BLaER1 (cell line): ENCODE data around the gene RANBP17.

Experiments
- H3K27ac ChIP-seq: shearing (Covaris generic); formaldehyde crosslinking; 2 replicates; pipeline ENCODE4 v1.8.1; 2022
- H3K27me3 ChIP-seq: shearing (Covaris generic); formaldehyde crosslinking; 2 replicates; pipeline ENCODE4 v1.8.1; 2022
- H3K36me3 ChIP-seq: shearing (Covaris generic); formaldehyde crosslinking; 2 replicates; pipeline ENCODE4 v1.8.1; 2022
- H3K4me1 ChIP-seq: shearing (Covaris generic); formaldehyde crosslinking; 2 replicates; pipeline ENCODE4 v1.8.1; 2022
- H3K4me2 ChIP-seq: shearing (Covaris generic); formaldehyde crosslinking; 2 replicates; pipeline ENCODE4 v1.8.1; 2022
- H3K4me3 ChIP-seq: shearing (Covaris generic); formaldehyde crosslinking; 2 replicates; pipeline ENCODE4 v1.8.1; 2022
- H3K9ac ChIP-seq: shearing (Covaris generic); formaldehyde crosslinking; 2 replicates; pipeline ENCODE4 v1.8.1; 2022
- H3K9me3 ChIP-seq: shearing (Covaris generic); formaldehyde crosslinking; 2 replicates; pipeline ENCODE4 v1.8.1; 2022
- H4K20me1 ChIP-seq: shearing (Covaris generic); formaldehyde crosslinking; 2 replicates; pipeline ENCODE4 v1.8.1; 2022
- Cebpa-rat ChIP-seq: shearing (Covaris generic); IDR thresholded peaks from 2 replicates; pipeline ENCODE4 v1.8.1; 2022

The RANBP17 gene

DNA sequence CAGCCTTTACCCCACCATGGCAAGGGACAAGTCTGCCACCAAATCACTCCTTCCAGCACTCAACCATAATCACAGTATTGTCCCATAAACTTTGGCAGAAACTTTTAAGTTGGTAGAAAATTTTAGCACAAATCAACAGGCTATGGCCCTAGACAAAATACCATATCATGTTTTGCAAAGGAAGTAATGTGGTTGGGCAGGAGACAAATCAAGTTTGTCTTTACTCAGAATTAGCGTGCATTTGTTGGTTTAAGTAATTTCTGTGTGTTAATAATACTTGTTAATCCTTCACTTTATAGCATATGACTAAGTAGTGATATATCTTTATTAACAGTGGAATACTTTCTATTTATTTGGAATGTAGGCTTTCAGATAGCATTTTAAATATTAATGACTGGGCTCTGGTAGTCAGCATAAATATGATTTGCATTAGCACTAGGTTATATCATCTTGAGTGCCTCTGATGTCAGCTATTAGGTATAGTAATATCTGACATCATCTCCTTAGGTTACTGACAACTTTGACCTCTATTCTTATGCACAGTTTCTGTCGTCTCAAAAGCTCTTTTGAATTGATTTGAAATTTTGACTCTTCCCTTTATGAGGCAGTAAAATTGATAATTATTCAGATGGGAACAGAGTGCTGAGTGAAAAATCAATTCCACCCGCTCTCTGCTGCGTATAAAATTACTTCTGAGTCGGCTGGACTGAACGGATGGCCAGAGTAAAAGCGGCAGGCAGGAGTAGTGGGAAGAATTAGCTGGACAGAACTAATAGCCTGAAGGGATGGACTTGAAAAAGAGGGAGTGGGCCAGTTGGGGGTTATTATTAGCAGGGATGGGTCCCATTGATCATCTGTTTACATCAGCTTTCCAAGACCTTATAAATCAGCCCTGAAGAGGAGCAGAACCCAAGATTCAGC lies 407.1 kb downstream of the RANBP17 start:
- 0 out of 2 replicates have a peak, but pooled peaks cover 5% of the 10 kb centered on the region for H3K4me1 ChIP-seq
- no peaks in the 10 kb centered on the region for H3K27me3 ChIP-seq
- H3K4me2 ChIP-seq: no peak overlapping the region
- no peaks in the 10 kb centered on the region for H3K36me3 ChIP-seq
- H3K9me3 ChIP-seq: no peaks in the 10 kb centered on the region
- no peak overlapping the region for H3K27ac ChIP-seq
- H3K9ac ChIP-seq: no peak overlapping the region
- no peak overlapping the region for H3K4me3 ChIP-seq
- no peak for TF ChIP-seq Cebpa-rat
- no peaks in the 10 kb centered on the region for H4K20me1 ChIP-seq

GRCh38 chr5:171269717-171270116 lies 407.9 kb downstream of the RANBP17 start:
- Histone ChIP-seq H3K4me3 (no peak overlapping the region), H3K9me3 (no peaks in the 10 kb centered on the region), H3K27ac (no peak overlapping the region), H3K27me3 (no peaks in the 10 kb centered on the region), H4K20me1 (no peaks in the 10 kb centered on the region), H3K4me1 (0 out of 2 replicates have a peak, but pooled peaks cover 5% of the 10 kb centered on the region), H3K9ac (no peak overlapping the region), H3K4me2 (no peak overlapping the region), H3K36me3 (no peaks in the 10 kb centered on the region)
- TF ChIP-seq Cebpa-rat: no peak

GRCh38 chr5:171270136-171270535 lies 408.3 kb downstream of the RANBP17 start:
- Histone ChIP-seq H3K27ac (no peak overlapping the region), H3K4me3 (no peak overlapping the region), H4K20me1 (no peaks in the 10 kb centered on the region), H3K27me3 (no peaks in the 10 kb centered on the region), H3K36me3 (no peaks in the 10 kb centered on the region), H3K4me1 (0 out of 2 replicates have a peak, but pooled peaks cover under 1% of the 10 kb centered on the region), H3K9ac (no peak overlapping the region), H3K9me3 (no peaks in the 10 kb centered on the region), H3K4me2 (no peak overlapping the region)
- no peak for TF ChIP-seq Cebpa-rat

GRCh38 chr5:171271798-171272197 lies 410.0 kb downstream of the RANBP17 start:
- Histone ChIP-seq H3K4me1 (no peaks in the 10 kb centered on the region), H3K27ac (no peak overlapping the region), H3K9me3 (no peaks in the 10 kb centered on the region), H4K20me1 (no peaks in the 10 kb centered on the region), H3K27me3 (no peaks in the 10 kb centered on the region), H3K36me3 (no peaks in the 10 kb centered on the region), H3K4me3 (no peak overlapping the region), H3K9ac (no peak overlapping the region), H3K4me2 (no peak overlapping the region)
- TF ChIP-seq Cebpa-rat: no peak

DNA sequence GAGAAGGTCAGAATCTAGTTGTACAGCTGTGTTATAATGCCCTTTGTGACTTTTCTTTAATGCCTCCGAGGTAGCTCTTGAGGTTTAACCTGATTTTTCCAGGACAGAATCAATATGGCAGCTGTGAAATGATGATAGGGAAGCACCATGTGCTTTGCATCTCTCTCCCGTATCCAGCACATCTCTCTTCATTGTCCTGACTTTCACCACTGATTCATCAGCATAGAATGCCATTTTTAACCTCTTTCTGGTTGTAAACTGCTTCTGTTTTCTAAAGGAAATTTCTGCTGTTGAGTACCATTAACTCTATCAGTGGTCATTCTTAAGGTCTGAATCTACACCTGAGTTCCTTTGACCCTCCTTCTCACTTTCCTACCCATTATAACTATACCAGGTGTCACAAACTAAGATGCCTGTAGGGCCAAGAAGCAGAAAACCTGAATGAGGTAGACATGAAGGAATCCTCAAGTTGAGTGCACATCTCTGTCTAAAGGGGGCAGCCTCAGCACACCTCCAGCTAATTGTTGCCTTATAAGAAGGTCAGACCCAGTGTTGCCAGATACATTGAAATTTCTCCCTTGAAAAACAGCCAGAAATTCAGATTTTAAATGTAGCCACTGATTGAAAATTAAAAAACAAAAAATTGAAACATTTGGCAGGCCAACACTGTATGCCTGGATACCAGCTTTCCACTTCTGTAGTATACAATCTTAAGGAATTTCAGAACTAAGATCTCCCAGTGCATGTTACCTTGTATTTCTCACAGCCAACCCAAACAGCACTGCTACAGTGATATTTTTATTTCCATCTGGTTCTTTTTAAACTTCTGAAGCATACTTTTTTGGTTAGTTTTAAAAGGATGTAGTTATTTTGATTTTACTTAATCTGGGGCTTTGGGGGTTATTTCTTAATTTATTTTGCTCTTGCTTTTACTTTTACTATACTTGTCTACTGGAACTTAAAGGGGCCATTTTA lies 411.5 kb downstream of the RANBP17 start:
- no peak overlapping the region for H3K9ac ChIP-seq
- H3K4me3 ChIP-seq: no peak overlapping the region
- no peaks in the 10 kb centered on the region for H3K9me3 ChIP-seq
- no peak overlapping the region for H3K4me2 ChIP-seq
- H3K27ac ChIP-seq: no peak overlapping the region
- no peaks in the 10 kb centered on the region for H3K4me1 ChIP-seq
- H3K27me3 ChIP-seq: no peaks in the 10 kb centered on the region
- no peaks in the 10 kb centered on the region for H4K20me1 ChIP-seq
- no peak for TF ChIP-seq Cebpa-rat
- no peaks in the 10 kb centered on the region for H3K36me3 ChIP-seq

GRCh38 chr5:171275841-171276544 lies 414.2 kb downstream of the RANBP17 start:
- no peaks in the 10 kb centered on the region for H3K36me3 ChIP-seq
- H3K9ac ChIP-seq: no peak overlapping the region
- H3K27me3 ChIP-seq: no peaks in the 10 kb centered on the region
- TF ChIP-seq Cebpa-rat: no peak
- no peaks in the 10 kb centered on the region for H4K20me1 ChIP-seq
- H3K27ac ChIP-seq: no peak overlapping the region
- H3K9me3 ChIP-seq: no peaks in the 10 kb centered on the region
- no peak overlapping the region for H3K4me2 ChIP-seq
- no peaks in the 10 kb centered on the region for H3K4me1 ChIP-seq
- no peak overlapping the region for H3K4me3 ChIP-seq

DNA sequence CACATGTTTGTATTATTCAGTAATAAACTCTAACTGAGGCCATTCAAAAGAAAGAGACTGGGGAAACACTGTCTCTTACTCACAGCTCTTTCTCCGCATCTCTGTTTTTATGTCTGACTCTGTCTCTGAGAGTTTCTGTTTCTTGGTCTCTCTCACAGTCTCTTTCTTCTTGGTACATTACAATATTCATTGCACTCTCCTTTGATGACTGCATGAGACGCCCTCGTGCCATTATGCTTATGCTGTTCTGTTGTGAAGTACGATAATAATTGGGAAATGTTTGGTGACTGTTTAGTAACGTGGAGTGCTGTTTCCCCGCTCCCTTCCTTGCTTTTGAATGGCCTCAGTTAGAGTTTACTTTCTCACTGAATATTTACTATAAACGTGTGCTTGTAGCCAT lies 421.9 kb downstream of the RANBP17 start:
- no peaks in the 10 kb centered on the region for H3K9me3 ChIP-seq
- TF ChIP-seq Cebpa-rat: no peak
- no peaks in the 10 kb centered on the region for H3K4me1 ChIP-seq
- no peaks in the 10 kb centered on the region for H3K27me3 ChIP-seq
- no peaks in the 10 kb centered on the region for H4K20me1 ChIP-seq
- H3K27ac ChIP-seq: no peak overlapping the region
- H3K9ac ChIP-seq: no peak overlapping the region
- no peaks in the 10 kb centered on the region for H3K36me3 ChIP-seq
- H3K4me3 ChIP-seq: no peak overlapping the region
- H3K4me2 ChIP-seq: no peak overlapping the region

DNA sequence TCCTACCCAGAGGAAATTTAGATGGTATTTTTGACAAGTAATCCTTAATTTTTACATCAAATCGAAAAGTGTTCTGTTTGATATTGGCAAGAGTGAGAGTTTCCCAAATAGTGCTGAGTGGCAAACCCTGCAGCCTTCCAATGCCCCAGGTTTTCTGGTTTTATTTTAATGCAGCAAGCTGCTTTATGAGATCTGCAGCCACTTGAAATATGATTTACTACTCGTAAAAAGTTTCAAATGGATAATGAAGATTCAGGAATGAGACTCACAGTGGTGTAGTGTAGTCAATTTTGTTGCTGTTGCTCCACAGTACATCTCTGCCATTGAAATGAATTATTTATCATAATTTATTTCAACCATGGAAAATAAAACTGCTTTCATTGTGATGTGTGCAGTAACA lies 423.6 kb downstream of the RANBP17 start:
- Histone ChIP-seq H3K9ac (no peak overlapping the region), H3K4me2 (no peak overlapping the region), H4K20me1 (no peaks in the 10 kb centered on the region), H3K4me1 (no peaks in the 10 kb centered on the region), H3K9me3 (no peaks in the 10 kb centered on the region), H3K27ac (no peak overlapping the region), H3K27me3 (no peaks in the 10 kb centered on the region), H3K4me3 (no peak overlapping the region), H3K36me3 (no peaks in the 10 kb centered on the region)
- no peak for TF ChIP-seq Cebpa-rat

DNA sequence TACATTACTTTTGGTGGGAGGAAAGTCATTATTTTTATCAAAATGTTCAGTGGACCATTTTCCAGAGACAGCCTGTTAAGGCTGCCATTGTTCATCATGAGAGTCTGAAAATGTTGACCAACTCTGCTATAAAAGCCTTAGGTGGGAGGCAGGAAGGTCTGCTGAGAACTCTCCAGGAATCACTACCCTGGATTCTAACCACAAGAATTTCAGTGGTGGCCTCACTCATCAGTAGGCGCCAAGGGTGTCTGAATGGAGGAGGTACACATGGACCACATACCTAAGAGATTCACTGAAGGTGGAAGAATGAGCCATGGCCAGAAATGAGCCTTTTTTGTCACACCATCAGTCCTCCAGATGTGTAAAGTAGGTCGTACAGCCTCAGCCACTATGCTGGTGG lies 426.2 kb downstream of the RANBP17 start:
- Histone ChIP-seq H3K27ac (no peak overlapping the region), H3K9me3 (no peaks in the 10 kb centered on the region), H3K9ac (no peak overlapping the region), H3K4me3 (no peak overlapping the region), H4K20me1 (no peaks in the 10 kb centered on the region), H3K36me3 (no peaks in the 10 kb centered on the region), H3K27me3 (no peaks in the 10 kb centered on the region), H3K4me2 (no peak overlapping the region), H3K4me1 (no peaks in the 10 kb centered on the region)
- no peak for TF ChIP-seq Cebpa-rat
